Measurements from ENCODE around the gene CDKN2C.
"Not testable (repeated sequence)": the region's sequence is repeated elsewhere in the genome, so short reads cannot be mapped to it uniquely, and the experiment has no call there.

Gene CDKN2C

GRCh38 chr1:50969611-50970508 is at the start of gene CDKN2C:
CDKN2C (plus strand) TSS chr1:50970245; CDS start chr1:50970369, 124 bp downstream.
- DNase-seq, result peak; percentile 53

GRCh38 chr1:50920409-50920808 is 49.6 kb upstream of the CDKN2C start:
- DNase-seq, result no peak

- DNase-seq, result no peak
Observed at GRCh38 chr1:50921029-50921428, 49.0 kb upstream of the CDKN2C start.

GRCh38 chr1:50923564-50923963 is 46.5 kb upstream of the CDKN2C start:
- no peak for DNase-seq

GRCh38 chr1:50929376-50929958 is 40.6 kb upstream of the CDKN2C start:
- DNase-seq, result no peak

- peak; percentile 50 for DNase-seq
Observed at GRCh38 chr1:50930193-50930592, 39.9 kb upstream of the CDKN2C start.

- no peak for DNase-seq
Observed at GRCh38 chr1:50930965-50931737, 38.9 kb upstream of the CDKN2C start.

GRCh38 chr1:50932043-50932442 is 38.0 kb upstream of the CDKN2C start:
- not testable (repeated sequence) for DNase-seq

- DNase-seq, result not testable (repeated sequence)
Observed at GRCh38 chr1:50933770-50934169, 36.3 kb upstream of the CDKN2C start.

GRCh38 chr1:50934838-50935237 is 35.2 kb upstream of the CDKN2C start:
- DNase-seq, result no peak

GRCh38 chr1:50935276-50935675 is 34.8 kb upstream of the CDKN2C start:
- DNase-seq, result not testable (repeated sequence)

- DNase-seq, result no peak
Observed at GRCh38 chr1:50936321-50936720, 33.7 kb upstream of the CDKN2C start.

GRCh38 chr1:50940291-50940690 is 29.8 kb upstream of the CDKN2C start:
- no peak for DNase-seq

- no peak for DNase-seq
Observed at GRCh38 chr1:50942334-50942733, 27.7 kb upstream of the CDKN2C start.

GRCh38 chr1:50949286-50949982 is 20.6 kb upstream of the CDKN2C start:
- DNase-seq, result no peak

- no peak for DNase-seq
Observed at GRCh38 chr1:50950396-50950795, 19.6 kb upstream of the CDKN2C start.

GRCh38 chr1:50952566-50952965 is 17.5 kb upstream of the CDKN2C start:
- DNase-seq, result not testable (repeated sequence)

- no peak for DNase-seq
Observed at GRCh38 chr1:50955116-50955515, 14.9 kb upstream of the CDKN2C start.

GRCh38 chr1:50959303-50959912 is 10.6 kb upstream of the CDKN2C start:
- DNase-seq, result peak; percentile 25

GRCh38 chr1:50959913-50960844 is 9.9 kb upstream of the CDKN2C start, which contains the start of gene FAF1:
FAF1 (minus strand) TSS chr1:50960267; CDS start chr1:50959811, 456 bp downstream.
- DNase-seq, result peak; percentile 98

- no peak for DNase-seq
Observed at GRCh38 chr1:50964863-50965262, 5.2 kb upstream of the CDKN2C start.
